T follicular helper cell (primary cell): Measurements from ENCODE around the gene ADAMTSL5.
A peak's percentile ranks its signal among the peaks of the same experiment; 100 is the strongest.
"Not testable (repeated sequence)": the region's sequence is repeated elsewhere in the genome, so short reads cannot be mapped to it uniquely, and the experiment has no call there.

Experiments used
- DNase-seq: peaks from one replicate; pipeline ENCODE4 v3.0.0-alpha.2; 2020; ENCODE audit warnings: low read depth

ADAMTSL5 gene

GRCh38 chr19:1529430-1529816, 16.6 kb upstream of the ADAMTSL5 start:
- no peak for DNase-seq

- DNase-seq: no peak
Measured at GRCh38 chr19:1528596-1529429, 16.0 kb upstream of the ADAMTSL5 start.

- no peak for DNase-seq
Measured at GRCh38 chr19:1527650-1528309, 15.0 kb upstream of the ADAMTSL5 start.

GRCh38 chr19:1526979-1527649, 14.3 kb upstream of the ADAMTSL5 start:
- DNase-seq: no peak

GRCh38 chr19:1526066-1526778, 13.4 kb upstream of the ADAMTSL5 start:
- DNase-seq: no peak

- no peak for DNase-seq
Measured at GRCh38 chr19:1525343-1525742, 12.5 kb upstream of the ADAMTSL5 start.

GRCh38 chr19:1524972-1525325, 12.1 kb upstream of the ADAMTSL5 start:
- DNase-seq: no peak

GRCh38 chr19:1524287-1524971, 11.6 kb upstream of the ADAMTSL5 start:
- no peak for DNase-seq

GRCh38 chr19:1523412-1524286, 10.8 kb upstream of the ADAMTSL5 start, which contains the start of gene PLK5:
Gene PLK5, plus strand, starts transcription at chr19:1524077. Its CDS starts 2,920 bp downstream, at chr19:1526997.
- no peak for DNase-seq

- DNase-seq: no peak
Measured at GRCh38 chr19:1522838-1523237, 10.0 kb upstream of the ADAMTSL5 start.

GRCh38 chr19:1522061-1522460, 9.2 kb upstream of the ADAMTSL5 start:
- no peak for DNase-seq

GRCh38 chr19:1521636-1522035, 8.8 kb upstream of the ADAMTSL5 start:
- no peak for DNase-seq

GRCh38 chr19:1520203-1520780, 7.5 kb upstream of the ADAMTSL5 start:
- no peak for DNase-seq

- not testable (repeated sequence) for DNase-seq
Measured at GRCh38 chr19:1519802-1520201, 7.0 kb upstream of the ADAMTSL5 start.

- no peak for DNase-seq
Measured at GRCh38 chr19:1518471-1518870, 5.7 kb upstream of the ADAMTSL5 start.

GRCh38 chr19:1516395-1516753, 3.6 kb upstream of the ADAMTSL5 start:
- no peak for DNase-seq

- no peak for DNase-seq
Measured at GRCh38 chr19:1514986-1515721, 2.3 kb upstream of the ADAMTSL5 start.

GRCh38 chr19:1514295-1514661, 1.5 kb upstream of the ADAMTSL5 start:
- no peak for DNase-seq

GRCh38 chr19:1513499-1514294, 878 bp upstream of the ADAMTSL5 start:
- DNase-seq: peak; percentile 54
